Measurements from ENCODE around the gene PDE11A.
"Not testable (repeated sequence)": the region's sequence is repeated elsewhere in the genome, so short reads cannot be mapped to it uniquely, and the experiment has no call there.

The PDE11A gene

DNA sequence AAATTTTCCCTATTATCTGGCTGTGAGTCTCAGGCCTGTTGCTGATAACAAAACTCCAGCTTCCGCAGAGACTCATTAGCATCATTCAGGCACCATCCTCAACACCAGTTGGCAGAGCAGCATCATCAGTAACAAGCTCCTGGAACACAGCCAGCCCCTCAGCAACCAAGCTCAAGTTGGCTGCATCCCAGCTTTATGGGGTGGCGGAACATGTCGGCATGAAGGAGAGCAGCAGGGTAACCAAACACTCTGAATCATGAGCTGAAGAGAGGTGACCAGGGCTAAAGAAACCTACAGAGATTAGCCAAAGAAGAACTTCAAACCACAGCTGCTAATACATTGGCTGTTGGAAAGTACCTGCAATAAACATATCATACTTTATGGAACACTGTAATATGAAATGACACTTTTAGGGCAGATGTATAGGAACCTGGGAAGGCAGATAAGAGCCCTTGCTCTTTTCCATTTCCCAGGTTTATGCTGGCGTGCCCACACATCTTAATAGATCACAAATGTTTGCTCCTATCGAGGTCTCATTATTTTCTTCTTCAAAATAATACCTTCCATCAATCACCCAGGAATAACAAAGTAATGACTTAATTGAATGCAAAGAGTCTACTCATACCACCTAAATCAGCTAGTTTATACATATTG, 63.8 kb downstream of the PDE11A start:
- no peak for DNase-seq (ENCODE audit: low read depth in 3 of 3)

DNA sequence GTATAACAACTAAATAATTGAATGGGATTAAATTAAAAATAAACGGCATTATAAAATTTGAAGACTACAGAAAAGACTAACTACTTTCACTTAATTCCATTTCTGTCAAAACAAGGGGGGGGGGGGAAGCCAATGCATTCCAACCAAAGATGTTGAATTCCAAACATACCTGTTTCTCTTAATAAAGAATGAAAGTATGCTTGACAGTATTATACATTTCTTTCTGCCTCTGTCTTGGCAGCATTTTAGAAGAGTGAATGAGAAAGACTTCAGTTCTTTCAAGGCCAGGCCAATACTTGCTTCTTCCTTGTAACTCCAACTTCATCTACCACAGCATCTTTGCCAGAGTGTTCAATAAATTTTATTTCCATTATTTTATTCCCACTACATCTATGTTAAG, 65.9 kb downstream of the PDE11A start:
- DNase-seq (ENCODE audit: low read depth in 3 of 3): no peak

DNA sequence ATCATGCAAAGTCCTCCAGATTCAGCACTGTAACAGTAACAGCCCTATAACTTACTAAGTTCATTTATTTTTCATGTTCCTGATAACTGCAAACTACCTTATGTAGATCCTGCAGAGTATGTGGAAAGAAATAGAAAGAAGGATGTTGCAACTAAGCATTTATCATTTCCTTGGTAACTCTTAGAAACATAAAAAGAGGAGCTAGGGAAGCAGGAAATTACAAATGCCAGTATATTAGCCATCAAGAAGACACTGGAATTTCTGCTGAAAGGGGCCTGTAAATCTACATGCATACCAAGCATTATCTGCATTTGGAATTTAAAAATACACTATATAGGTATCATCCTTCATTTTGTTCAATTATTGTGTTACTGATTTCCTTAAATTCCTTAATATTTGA, 66.8 kb downstream of the PDE11A start:
- DNase-seq (ENCODE audit: low read depth in 3 of 3): no peak

DNA sequence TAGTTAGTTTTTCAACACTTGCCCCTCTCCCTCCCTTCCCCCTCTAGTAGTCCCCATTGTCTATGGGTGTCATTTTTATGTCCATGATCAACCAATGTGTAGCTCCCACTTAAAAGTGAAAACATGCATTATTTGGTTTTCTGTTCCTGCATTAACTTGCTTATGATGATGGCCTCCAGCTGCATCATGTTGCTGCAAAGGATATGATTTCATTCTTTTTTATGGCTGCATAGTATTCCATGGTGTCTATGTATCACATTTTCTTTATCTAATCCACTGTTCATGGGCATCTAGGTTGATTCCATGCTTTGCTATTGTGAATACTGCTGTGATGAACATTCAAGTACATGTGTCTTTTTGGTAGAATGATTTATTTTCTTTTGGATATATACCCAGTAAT, 70.5 kb downstream of the PDE11A start:
- DNase-seq (ENCODE audit: low read depth in 3 of 3): no peak

DNA sequence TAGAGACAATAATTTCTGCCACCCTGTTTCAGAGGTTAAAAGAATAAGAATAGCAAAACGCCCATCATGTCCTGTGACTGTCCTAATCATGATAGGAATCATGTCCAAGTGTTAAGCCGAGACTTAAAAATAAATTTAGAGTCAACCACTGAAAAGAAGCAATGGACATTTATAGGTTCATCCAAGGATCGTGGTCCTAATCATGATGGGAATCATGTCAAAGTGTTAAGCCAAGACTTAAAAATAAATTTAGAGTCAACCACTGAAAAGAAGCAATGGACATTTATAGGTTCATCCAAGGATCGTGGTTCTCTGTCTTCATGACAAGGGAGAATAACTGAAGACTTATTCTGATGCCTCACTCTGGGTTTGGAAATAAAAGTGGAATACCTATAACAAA, 73.6 kb downstream of the PDE11A start:
- no peak for DNase-seq (ENCODE audit: low read depth in 3 of 3)

DNA sequence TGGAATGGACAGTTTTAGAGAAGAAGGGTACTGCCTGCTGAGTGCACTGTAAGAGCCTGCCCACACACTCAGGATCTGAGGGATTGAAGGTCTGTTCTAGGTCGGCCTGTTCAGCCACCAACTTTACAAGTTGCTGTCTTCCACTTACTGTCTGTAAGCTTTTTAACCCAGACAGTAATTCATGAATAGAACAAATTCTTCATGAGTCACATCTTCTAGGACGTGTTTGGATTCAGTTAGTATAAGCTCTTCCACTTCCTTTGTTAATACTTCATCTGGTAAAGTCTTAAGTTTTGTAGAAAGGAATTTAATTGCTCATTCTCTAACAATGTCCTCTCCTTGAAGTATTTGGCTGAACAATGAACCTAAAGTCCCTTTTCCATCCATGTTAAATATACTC, 74.6 kb downstream of the PDE11A start:
- DNase-seq (ENCODE audit: low read depth in 3 of 3): no peak

DNA sequence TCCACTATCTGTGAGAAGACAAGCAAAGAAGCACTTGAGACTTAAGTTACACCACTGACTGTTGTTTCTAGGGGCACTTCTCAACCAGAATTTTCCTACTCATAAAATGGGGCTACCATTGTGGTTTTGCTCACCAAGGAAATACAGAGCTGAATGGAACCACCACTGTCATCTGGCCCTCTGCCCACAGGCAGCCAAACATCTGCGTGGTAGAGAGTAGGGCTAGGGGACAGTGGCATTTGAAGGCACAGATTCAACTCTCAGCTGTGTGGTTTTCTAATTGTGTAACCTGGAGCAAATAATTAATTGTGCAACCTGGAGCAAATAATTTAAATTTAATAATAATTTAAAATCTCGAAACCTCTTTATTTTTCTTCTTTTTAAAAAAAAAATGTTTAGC, 79.6 kb downstream of the PDE11A start:
- DNase-seq (ENCODE audit: low read depth in 3 of 3): no peak

DNA sequence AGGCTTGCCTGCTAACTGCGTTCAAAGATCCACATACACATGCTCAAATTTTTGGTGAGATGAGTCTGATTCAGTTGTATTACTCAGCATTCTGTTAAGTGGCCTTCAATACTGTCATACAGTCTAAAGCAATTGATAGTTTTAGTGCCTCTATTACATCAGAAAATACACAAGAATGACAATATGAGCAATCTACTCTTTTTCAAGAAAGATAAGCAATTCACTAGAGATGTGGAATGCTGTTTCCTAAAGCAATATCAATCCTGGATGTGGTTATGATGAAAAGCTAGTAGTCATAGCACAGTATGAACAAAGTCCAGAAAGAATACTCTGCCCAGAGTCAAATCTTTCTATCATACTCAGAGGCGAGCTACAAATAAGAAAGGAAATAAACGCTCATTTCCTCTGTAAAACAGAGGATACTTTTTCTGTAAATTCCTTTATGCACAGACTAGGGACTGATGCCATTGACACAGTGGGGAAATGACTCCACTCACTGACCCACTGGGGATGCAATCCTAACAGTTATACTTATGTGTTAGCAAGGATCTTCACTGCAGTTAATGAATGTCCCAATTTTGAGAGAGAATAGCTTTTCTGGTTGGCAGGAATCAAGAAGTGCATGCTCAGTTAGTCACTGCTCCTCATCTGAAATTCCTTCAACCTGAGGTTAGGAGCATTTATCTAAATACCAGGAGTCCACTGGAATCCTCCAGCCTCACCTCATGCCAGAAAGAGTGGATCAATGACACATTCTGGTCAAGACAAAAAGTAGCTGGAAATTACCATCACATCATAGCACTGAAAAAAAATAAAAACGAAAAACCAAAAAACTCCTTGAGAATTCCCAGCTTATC, 83.3 kb downstream of the PDE11A start:
- no peak for DNase-seq (ENCODE audit: low read depth in 3 of 3)

DNA sequence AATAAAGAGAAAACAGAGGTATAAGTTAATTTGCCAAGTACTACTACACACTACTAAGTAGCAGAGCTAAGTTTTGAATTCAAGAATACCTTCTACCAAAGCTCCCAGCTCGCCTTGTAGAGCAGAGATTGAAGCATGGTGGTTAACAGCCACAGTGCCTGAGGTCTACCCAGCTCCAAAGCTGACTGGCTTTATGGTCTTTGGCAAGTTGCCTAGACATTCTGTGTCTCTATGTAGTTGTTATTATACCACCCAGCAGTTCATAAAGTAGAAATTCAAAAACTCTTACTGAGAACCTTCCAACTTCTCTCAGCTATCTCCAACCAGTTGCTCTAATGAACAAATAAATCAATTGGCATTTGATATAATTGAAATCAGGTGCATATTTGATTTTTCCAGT, 87.8 kb downstream of the PDE11A start:
- no peak for DNase-seq (ENCODE audit: low read depth in 3 of 3)

DNA sequence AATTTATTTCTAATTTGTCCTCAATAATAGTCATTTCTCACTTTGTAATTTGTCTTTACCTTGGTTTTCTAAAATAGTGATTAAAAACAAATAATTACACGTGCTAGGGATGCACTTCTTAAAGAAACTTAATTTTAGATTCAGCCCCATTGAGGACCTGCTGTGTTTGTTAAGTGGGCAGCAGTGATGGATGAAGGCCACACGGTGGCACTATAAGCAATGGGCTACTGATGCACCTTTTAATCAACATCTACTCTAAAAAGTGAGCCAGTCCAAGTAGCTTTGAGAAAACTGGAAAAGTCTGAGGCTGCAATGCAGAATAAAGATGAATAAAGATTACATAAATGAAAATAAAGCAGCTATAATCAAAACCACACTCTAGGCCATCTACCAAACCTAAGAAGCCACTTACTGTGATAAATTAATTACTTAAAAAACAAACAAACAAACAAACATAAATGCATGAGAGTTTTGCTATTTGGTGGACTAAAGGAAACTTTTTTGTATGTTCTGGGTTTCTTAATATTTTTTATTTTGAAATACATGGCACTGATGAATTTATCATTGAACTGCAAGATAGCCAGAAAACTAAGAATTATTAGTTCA, 89.3 kb downstream of the PDE11A start:
- peak in 1 of 3 donors; percentile 0 for DNase-seq (ENCODE audit: low read depth in 3 of 3)

DNA sequence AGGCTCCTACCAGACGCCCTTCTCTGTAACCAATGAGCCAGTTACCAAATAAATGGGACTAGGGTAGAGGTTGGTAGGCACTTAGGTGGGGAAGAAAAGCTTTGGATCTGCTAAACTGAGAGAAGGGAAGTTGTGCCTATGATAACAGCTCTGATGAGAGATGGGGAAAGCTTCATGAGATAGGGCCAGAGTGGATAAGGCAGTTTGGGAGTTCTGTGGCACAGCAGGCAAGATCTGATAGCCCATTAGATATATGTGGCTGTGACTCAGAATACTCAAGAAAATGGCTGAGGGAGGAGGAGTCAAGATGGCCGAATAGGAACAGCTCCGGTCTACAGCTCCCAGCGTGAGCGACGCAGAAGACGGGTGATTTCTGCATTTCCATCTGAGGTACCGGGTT, 99.8 kb downstream of the PDE11A start:
- no peak for DNase-seq (ENCODE audit: low read depth in 3 of 3)

DNA sequence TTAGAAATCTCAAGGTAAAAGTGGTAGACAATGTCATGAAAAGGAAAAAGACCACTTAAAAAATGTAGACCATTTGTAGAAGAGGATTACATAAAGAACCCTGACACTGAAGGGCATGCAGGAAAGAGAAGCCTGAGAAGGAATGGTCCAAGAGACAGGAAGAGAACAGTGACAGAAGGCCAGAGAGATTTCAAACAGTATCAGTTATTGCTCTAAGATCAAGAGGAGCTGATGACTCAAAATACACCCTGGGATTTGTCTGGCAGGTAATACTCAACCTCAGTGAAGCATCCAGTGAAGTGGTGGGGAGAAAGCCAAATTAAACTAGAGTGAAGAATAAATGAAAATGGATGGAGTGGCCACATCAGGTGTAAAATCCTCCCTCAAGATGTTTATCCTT, 100.5 kb downstream of the PDE11A start:
- no peak for DNase-seq (ENCODE audit: low read depth in 3 of 3)

DNA sequence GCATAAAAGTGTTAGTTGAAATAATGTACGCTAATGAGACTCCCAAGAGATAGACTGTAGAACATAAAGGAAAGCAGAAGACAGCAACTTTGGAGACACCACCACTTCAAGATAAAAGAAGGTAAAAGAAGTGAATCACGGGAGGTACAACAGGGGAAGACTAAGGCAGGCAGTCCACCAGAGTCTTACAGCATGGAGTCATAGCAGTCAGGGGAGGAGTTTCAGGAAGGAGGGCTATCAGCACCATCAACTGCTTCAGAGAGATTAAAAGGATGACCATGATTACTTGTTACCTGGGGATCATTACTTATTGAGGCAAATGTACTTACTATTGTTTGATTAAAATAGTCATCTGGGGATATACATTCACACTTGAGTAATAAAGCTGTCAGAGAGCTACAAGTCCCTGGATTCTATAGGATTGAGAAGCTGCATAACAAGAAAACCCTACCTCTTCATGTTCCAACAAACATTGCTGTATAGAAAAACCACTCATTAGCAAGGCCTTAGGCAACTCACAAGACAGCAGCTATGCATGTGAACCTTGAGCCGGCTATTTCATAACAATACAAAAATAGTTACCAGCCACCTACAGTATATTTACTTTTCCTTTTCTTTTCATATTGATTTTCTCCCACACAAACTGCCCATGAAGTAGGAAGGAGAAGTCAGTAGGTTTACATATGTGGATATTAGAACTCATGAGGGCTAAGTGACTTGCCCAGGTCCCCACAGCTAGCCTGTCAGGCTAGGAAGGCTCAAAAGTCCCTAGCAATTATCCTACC, 101.7 kb downstream of the PDE11A start:
- DNase-seq (ENCODE audit: low read depth in 3 of 3): no peak

DNA sequence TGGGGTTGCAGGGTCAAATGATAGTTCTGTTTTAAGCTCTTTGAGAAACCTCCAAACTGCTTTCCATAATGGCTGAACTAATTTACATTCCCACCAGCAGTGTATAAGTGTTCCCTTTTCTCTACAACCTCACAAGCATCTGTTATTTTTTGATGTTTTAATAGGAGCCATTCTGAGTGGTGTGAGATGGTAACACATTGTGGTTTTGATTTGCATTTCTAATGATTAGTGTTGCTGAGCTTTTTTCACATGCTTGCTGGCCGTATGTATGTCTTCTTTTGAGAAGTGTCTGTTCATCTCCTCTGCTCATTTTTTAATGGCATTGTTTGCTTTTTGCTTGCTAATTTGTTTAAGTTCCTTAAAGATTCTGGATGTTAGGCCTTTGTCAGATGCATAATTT, 107.7 kb downstream of the PDE11A start:
- no peak for DNase-seq (ENCODE audit: low read depth in 3 of 3)

DNA sequence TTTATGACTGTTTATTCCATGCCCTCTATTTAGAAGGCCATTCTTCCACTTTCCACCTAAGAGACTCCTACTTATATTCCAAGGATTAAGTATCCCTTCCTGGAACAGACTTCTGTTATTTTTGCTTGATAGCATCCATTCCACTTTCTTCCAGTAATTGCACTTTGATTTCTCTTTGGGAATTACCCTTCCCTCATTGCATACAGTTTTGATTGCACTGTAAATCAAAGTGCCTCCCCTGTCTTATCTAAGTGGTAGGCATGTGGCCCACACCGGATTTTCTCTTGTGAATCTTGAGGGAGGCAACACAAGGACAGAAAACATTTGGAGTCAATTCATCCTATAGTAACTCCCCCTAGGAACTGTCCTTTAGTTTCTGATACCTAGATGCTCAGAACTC, 120.4 kb downstream of the PDE11A start:
- no peak for DNase-seq (ENCODE audit: low read depth in 3 of 3)

DNA sequence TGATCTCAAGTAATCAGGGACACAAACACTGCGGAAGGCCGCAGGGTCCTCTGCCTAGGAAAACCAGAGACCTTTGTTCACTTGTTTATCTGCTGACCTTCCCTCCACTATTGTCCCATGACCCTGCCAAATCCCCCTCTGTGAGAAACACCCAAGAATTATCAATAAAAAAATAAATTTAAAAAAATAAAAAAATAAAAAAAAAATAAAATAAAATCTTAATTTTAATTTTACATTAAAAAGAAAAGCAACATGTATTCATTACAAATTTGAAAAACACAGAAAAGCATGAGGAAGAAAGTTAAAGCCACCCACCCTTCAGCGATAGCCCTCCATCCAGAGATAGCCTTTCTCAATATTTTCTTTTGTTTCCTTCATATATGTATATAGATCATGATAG, 125.0 kb downstream of the PDE11A start:
- DNase-seq (ENCODE audit: low read depth in 3 of 3): not testable (repeated sequence)

DNA sequence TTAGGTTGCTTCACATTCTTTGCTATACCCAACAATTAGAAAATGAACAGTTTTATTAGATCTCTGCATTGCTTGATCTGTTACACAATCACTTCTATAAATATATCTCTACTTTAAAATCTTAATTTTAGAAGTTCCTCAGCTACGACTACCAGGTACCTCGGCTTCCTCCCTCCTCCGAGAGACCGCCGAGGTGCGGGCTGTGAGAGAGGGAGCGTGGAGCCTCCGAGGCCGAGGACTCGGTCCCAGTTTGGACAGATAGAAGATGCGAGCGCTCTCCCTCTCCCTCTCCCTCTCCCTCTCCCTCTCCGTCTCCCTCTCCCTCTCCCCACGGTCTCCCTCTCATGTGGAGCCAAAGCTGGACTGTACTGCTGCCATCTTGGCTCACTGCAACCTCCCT, 128.0 kb downstream of the PDE11A start:
- not testable (repeated sequence) for DNase-seq (ENCODE audit: low read depth in 3 of 3)

DNA sequence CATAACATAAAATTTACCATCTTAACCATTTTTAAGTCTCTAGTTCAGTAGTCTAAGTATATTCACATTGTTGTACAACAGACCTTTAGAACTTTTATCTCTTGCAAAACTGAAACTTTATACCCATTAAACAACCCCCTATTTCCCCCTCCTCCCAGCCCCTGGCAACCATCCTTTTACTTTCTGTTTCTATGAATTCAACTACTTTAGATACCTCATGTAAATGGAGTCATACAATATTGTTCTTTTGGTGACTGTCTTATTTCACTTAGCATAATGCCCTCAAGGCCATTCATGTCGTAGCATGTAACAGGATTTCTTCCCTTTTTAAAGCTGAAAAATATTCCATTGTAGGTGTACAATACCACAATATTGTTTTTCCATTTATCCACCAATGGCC, 129.8 kb downstream of the PDE11A start:
- no peak for DNase-seq (ENCODE audit: low read depth in 3 of 3)

DNA sequence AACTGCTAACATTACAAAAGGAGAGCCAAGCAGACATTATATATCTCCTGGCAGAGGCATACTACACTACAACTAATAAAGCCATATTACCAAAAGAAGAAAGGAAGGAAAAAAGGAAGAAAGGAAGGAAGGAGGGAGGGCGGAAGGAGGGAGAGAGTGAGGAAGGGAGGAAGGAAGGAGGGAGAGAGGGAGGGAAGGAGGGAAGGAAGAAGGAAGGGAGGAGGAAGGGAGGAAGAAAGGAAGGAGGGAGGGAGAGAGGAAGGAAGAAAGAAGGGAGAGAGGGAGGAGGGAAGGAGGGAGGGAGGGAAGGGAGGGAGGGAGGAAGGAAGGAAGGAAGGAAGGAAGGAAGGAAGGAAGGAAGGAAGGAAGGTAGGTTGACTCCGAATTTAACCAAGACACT, 133.4 kb downstream of the PDE11A start:
- no peak for DNase-seq (ENCODE audit: low read depth in 3 of 3)

DNA sequence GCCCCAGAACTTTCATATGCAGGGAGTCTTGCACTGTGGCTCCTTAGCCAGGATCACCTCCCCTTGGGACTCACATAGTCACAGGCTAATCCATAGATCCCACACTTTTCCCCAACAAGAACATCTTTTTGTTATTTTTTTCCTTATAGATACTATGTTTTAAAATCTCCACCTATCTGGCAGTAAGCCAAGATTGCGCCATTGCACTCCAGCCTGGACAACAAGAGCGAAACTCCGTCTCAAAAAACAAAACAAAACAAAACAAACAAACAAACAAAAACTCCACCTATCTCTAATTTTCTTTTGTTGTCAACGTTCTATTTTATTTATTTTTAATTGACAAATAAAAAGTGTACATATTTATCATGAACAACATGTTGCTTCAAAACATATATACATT, 141.7 kb downstream of the PDE11A start:
- no peak for DNase-seq (ENCODE audit: low read depth in 3 of 3)

DNA sequence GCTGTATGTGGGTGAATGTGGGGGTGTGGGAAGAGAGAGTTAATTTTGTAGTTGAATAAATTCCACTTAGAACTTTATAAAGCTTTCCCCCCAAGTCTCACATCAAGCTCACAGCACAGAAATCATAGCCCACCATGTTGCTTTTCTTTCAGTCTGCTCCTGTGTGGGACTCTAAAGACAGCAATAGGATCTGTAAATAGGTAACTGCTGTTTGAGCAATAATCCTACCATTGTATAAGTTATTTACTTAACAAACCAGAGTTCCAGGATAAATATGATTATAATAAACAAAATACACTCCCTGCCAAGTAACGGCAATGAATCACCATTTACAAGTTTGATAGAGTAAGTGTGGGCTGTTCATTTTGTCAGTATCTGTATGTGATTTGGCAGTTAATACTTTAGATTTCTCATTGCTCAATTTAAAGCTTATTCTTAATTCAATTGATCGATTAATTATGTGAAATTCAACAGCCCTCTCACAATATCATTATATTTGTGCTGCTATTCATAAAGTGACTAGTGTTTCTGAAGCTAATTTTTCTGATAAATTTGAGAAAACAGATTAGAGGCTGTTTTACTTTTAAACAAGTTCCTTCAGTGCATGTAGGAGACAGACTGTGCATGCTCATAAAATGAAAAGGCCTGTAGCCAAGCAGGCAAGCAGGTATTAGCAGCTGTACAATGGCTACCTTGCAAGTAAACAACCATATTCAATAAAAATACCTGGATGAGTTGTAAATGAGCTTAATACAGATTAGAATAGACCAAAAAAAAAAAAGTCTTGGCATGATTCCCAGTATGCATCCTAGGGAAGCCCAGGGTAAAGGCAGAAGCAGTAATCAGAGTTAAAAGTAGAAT, 142.7 kb downstream of the PDE11A start:
- no peak for DNase-seq (ENCODE audit: low read depth in 3 of 3)

Measured in stimulated activated CD4-positive, alpha-beta T cell treated with anti-CD3 and anti-CD28 coated beads, TNF-alpha, amount 100 ng/mL, for 48 hours (primary cell).